HG03565 (cell line): ENCODE data around the gene ZC3H18.

Source experiments
- ATAC-seq: cut with Tn5 transposase; IDR thresholded peaks from one replicate; pipeline ENCODE4 v1.9.1; 2021; ENCODE audit warnings: mild to moderate bottlenecking, moderate library complexity; ENCODE audit not compliant: unreplicated experiment

ZC3H18 gene

GRCh38 chr16:88548985-88549384 lies 21.2 kb upstream of the ZC3H18 start:
- no peak for ATAC-seq

- ATAC-seq = no peak
These were observed 20.4 kb upstream of the ZC3H18 start for GRCh38 chr16:88549671-88550245.

GRCh38 chr16:88550246-88550661 lies 19.9 kb upstream of the ZC3H18 start:
- no peak for ATAC-seq

GRCh38 chr16:88552166-88552565 lies 18.0 kb upstream of the ZC3H18 start:
- ATAC-seq = no peak

GRCh38 chr16:88552815-88553214 lies 17.4 kb upstream of the ZC3H18 start:
- ATAC-seq = no peak

- ATAC-seq = no peak
These were observed 16.5 kb upstream of the ZC3H18 start for GRCh38 chr16:88553739-88554138.

- no peak for ATAC-seq
These were observed 15.4 kb upstream of the ZC3H18 start for GRCh38 chr16:88554711-88555264.

- no peak for ATAC-seq
These were observed 13.8 kb upstream of the ZC3H18 start for GRCh38 chr16:88556294-88556988.

- no peak for ATAC-seq
These were observed 11.5 kb upstream of the ZC3H18 start for GRCh38 chr16:88558457-88559442.

GRCh38 chr16:88560714-88561484 lies 9.3 kb upstream of the ZC3H18 start:
- ATAC-seq = no peak

- ATAC-seq = no peak
These were observed 8.5 kb upstream of the ZC3H18 start for GRCh38 chr16:88561485-88562359.

GRCh38 chr16:88566158-88566557 lies 4.0 kb upstream of the ZC3H18 start:
- no peak for ATAC-seq

GRCh38 chr16:88568710-88569613 lies 1.2 kb upstream of the ZC3H18 start:
- ATAC-seq = no peak

GRCh38 chr16:88569614-88569984 lies 604 bp upstream of the ZC3H18 start:
- ATAC-seq = peak; percentile 6

GRCh38 chr16:88570691-88571092 lies 489 bp downstream of the ZC3H18 start:
- ATAC-seq = peak; percentile 22

- ATAC-seq = no peak
These were observed 5.0 kb downstream of the ZC3H18 start for GRCh38 chr16:88575251-88575650.

- ATAC-seq = no peak
These were observed 6.1 kb downstream of the ZC3H18 start for GRCh38 chr16:88576307-88576706.

GRCh38 chr16:88577166-88577565 lies 7.0 kb downstream of the ZC3H18 start:
- ATAC-seq = no peak
